Stimulated activated naive CD8-positive, alpha-beta T cell treated with anti-CD3 and anti-CD28 coated beads, Interleukin-15, Interleukin-2, amounts not matched to agents 100 ng/mL and 50 ng/mL, for 24 hours (primary cell): ENCODE results near the gene CUBN.

Experiments used
- H3K27ac Mint-ChIP-seq: one replicate; pipeline ENCODE4 v1.8.0; 2021; ENCODE audit warnings: mild to moderate bottlenecking, mixed read lengths
- H3K27me3 Mint-ChIP-seq: one replicate; pipeline ENCODE4 v1.8.0; 2021; ENCODE audit warnings: mixed read lengths
- H3K36me3 Mint-ChIP-seq: one replicate; pipeline ENCODE4 v1.8.0; 2021; ENCODE audit warnings: low read depth, mixed read lengths
- H3K4me1 Mint-ChIP-seq: one replicate; pipeline ENCODE4 v1.8.0; 2021; ENCODE audit warnings: low read depth, mixed read lengths
- H3K4me3 Mint-ChIP-seq: one replicate; pipeline ENCODE4 v1.8.0; 2021; ENCODE audit warnings: mild to moderate bottlenecking, mixed read lengths
- H3K9me3 Mint-ChIP-seq: one replicate; pipeline ENCODE4 v1.8.0; 2021; ENCODE audit warnings: mixed read lengths

The CUBN gene

GRCh38 chr10:16950656-16951601 is 178.7 kb downstream of the CUBN start:
- H3K27me3 Mint-ChIP-seq = no peaks in the 10 kb centered on the region
- peaks cover 5% of the 10 kb centered on the region for H3K36me3 Mint-ChIP-seq
- peaks cover 18% of the 10 kb centered on the region for H3K4me1 Mint-ChIP-seq
- no peak overlapping the region for H3K27ac Mint-ChIP-seq
- no peak overlapping the region for H3K4me3 Mint-ChIP-seq
- no peaks in the 10 kb centered on the region for H3K9me3 Mint-ChIP-seq

GRCh38 chr10:16949816-16950215 is 179.8 kb downstream of the CUBN start:
- Mint-ChIP-seq H3K27ac (no peak overlapping the region), H3K4me1 (peaks cover 18% of the 10 kb centered on the region), H3K9me3 (no peaks in the 10 kb centered on the region), H3K4me3 (no peak overlapping the region), H3K27me3 (no peaks in the 10 kb centered on the region), H3K36me3 (peaks cover 4% of the 10 kb centered on the region)

GRCh38 chr10:16948361-16948760 is 181.2 kb downstream of the CUBN start:
- Mint-ChIP-seq H3K4me3 (no peak overlapping the region), H3K36me3 (no peaks in the 10 kb centered on the region), H3K27ac (no peak overlapping the region), H3K9me3 (no peaks in the 10 kb centered on the region), H3K4me1 (peaks cover 22% of the 10 kb centered on the region), H3K27me3 (no peaks in the 10 kb centered on the region)

GRCh38 chr10:16947069-16947468 is 182.5 kb downstream of the CUBN start:
- Mint-ChIP-seq H3K36me3 (no peaks in the 10 kb centered on the region), H3K9me3 (no peaks in the 10 kb centered on the region), H3K27ac (no peak overlapping the region), H3K4me3 (no peak overlapping the region), H3K4me1 (peaks cover 13% of the 10 kb centered on the region), H3K27me3 (no peaks in the 10 kb centered on the region)

GRCh38 chr10:16945593-16945992 is 184.0 kb downstream of the CUBN start:
- Mint-ChIP-seq H3K36me3 (no peaks in the 10 kb centered on the region), H3K27ac (no peak overlapping the region), H3K4me3 (no peak overlapping the region)

GRCh38 chr10:16944986-16945385 is 184.6 kb downstream of the CUBN start:
- H3K9me3 Mint-ChIP-seq = no peaks in the 10 kb centered on the region
- H3K4me3 Mint-ChIP-seq = no peak overlapping the region
- H3K4me1 Mint-ChIP-seq = peaks cover 4% of the 10 kb centered on the region
- no peaks in the 10 kb centered on the region for H3K36me3 Mint-ChIP-seq
- no peak overlapping the region for H3K27ac Mint-ChIP-seq
- no peaks in the 10 kb centered on the region for H3K27me3 Mint-ChIP-seq

More at GRCh38 chr10:16945593-16945992, 184.0 kb downstream of the CUBN start:
- no peaks in the 10 kb centered on the region for H3K9me3 Mint-ChIP-seq
- H3K27me3 Mint-ChIP-seq = no peaks in the 10 kb centered on the region
- peaks cover 4% of the 10 kb centered on the region for H3K4me1 Mint-ChIP-seq

- H3K4me1 Mint-ChIP-seq = peaks cover 4% of the 10 kb centered on the region
- H3K27ac Mint-ChIP-seq = peak overlapping the region; percentile 8
- no peak overlapping the region for H3K4me3 Mint-ChIP-seq
- H3K36me3 Mint-ChIP-seq = no peaks in the 10 kb centered on the region
- H3K9me3 Mint-ChIP-seq = no peaks in the 10 kb centered on the region
- no peaks in the 10 kb centered on the region for H3K27me3 Mint-ChIP-seq
Observed at GRCh38 chr10:16944402-16944801, 185.2 kb downstream of the CUBN start.

- Mint-ChIP-seq H3K4me3 (no peak overlapping the region), H3K27ac (no peak overlapping the region), H3K36me3 (no peaks in the 10 kb centered on the region), H3K27me3 (no peaks in the 10 kb centered on the region), H3K4me1 (peaks cover 4% of the 10 kb centered on the region), H3K9me3 (no peaks in the 10 kb centered on the region)
Observed at GRCh38 chr10:16943295-16944285, 186.0 kb downstream of the CUBN start.

GRCh38 chr10:16942381-16943078 is 187.1 kb downstream of the CUBN start:
- Mint-ChIP-seq H3K36me3 (no peaks in the 10 kb centered on the region), H3K9me3 (no peaks in the 10 kb centered on the region), H3K4me1 (peaks cover 4% of the 10 kb centered on the region), H3K4me3 (no peak overlapping the region), H3K27ac (no peak overlapping the region), H3K27me3 (no peaks in the 10 kb centered on the region)

GRCh38 chr10:16941870-16942269 is 187.7 kb downstream of the CUBN start:
- no peak overlapping the region for H3K27ac Mint-ChIP-seq

GRCh38 chr10:16941067-16941466 is 188.5 kb downstream of the CUBN start:
- peaks cover 4% of the 10 kb centered on the region for H3K4me1 Mint-ChIP-seq
- H3K27ac Mint-ChIP-seq = no peak overlapping the region
- no peak overlapping the region for H3K4me3 Mint-ChIP-seq
- no peaks in the 10 kb centered on the region for H3K36me3 Mint-ChIP-seq
- no peaks in the 10 kb centered on the region for H3K27me3 Mint-ChIP-seq
- H3K9me3 Mint-ChIP-seq = no peaks in the 10 kb centered on the region

More at GRCh38 chr10:16941870-16942269, 187.7 kb downstream of the CUBN start:
- Mint-ChIP-seq H3K27me3 (no peaks in the 10 kb centered on the region), H3K36me3 (no peaks in the 10 kb centered on the region), H3K4me1 (peaks cover 4% of the 10 kb centered on the region), H3K4me3 (no peak overlapping the region), H3K9me3 (no peaks in the 10 kb centered on the region)

- Mint-ChIP-seq H3K27ac (no peak overlapping the region), H3K27me3 (no peaks in the 10 kb centered on the region), H3K36me3 (no peaks in the 10 kb centered on the region), H3K4me1 (no peaks in the 10 kb centered on the region), H3K9me3 (no peaks in the 10 kb centered on the region), H3K4me3 (no peak overlapping the region)
Observed at GRCh38 chr10:16938952-16939351, 190.7 kb downstream of the CUBN start.

GRCh38 chr10:16934461-16934860 is 195.2 kb downstream of the CUBN start:
- Mint-ChIP-seq H3K27ac (no peak overlapping the region), H3K27me3 (no peaks in the 10 kb centered on the region), H3K9me3 (no peaks in the 10 kb centered on the region), H3K36me3 (no peaks in the 10 kb centered on the region), H3K4me3 (no peak overlapping the region), H3K4me1 (peaks cover 8% of the 10 kb centered on the region)

GRCh38 chr10:16933783-16934182 is 195.8 kb downstream of the CUBN start:
- no peak overlapping the region for H3K27ac Mint-ChIP-seq
- H3K36me3 Mint-ChIP-seq = no peaks in the 10 kb centered on the region
- H3K4me1 Mint-ChIP-seq = peaks cover 8% of the 10 kb centered on the region
- H3K27me3 Mint-ChIP-seq = no peaks in the 10 kb centered on the region
- no peak overlapping the region for H3K4me3 Mint-ChIP-seq
- no peaks in the 10 kb centered on the region for H3K9me3 Mint-ChIP-seq
